Measurements from ENCODE around the gene KEL. TPM values are rescaled to one million over a fixed set of nuclear protein-coding genes. Genes with fewer than 3 reads are reported as not detected.
A peak's percentile ranks its signal among the peaks of the same experiment; 100 is the strongest.

Gene KEL
- total and polyA plus RNA-seq, 2 experiments from 2014 or later, result 8.7 to 12.8 TPM

GRCh38 chr7:142913566-142913965 is 48.6 kb downstream of the KEL start:
- no peak for TF ChIP-seq EZH2 (IDR thresholded peaks at IDR 0.05; ENCODE audit: borderline replicate concordance)
- no peak for TF ChIP-seq CTCF (IDR thresholded peaks at IDR 0.05; ENCODE audit: poor library complexity)
- no peak for TF ChIP-seq EZH2phosphoT487 (IDR thresholded peaks at IDR 0.05; ENCODE audit: low read depth, severe bottlenecking, unreplicated experiment)
- no peak overlapping the region for H3K4me2 ChIP-seq
- WGBS (ENCODE audit: low lambda C conversion rate, missing lambda C conversion rate), result 92% methylated on average over 2 of the region's 2 CpGs
- DNase-seq (ENCODE audit: low spot score), result no peak
- peaks cover 14% of the 10 kb centered on the region for H3K4me1 ChIP-seq (ENCODE audit: insufficient read depth)
- H3K79me2 ChIP-seq, result no peaks in the 10 kb centered on the region
- H4K20me1 ChIP-seq (ENCODE audit: insufficient read depth, poor library complexity, severe bottlenecking), result no peaks in the 10 kb centered on the region
- H2AFZ ChIP-seq, result no peak overlapping the region
- no peaks in the 10 kb centered on the region for H3K27me3 ChIP-seq
- H3K9me3 ChIP-seq (ENCODE audit: low read depth), result no peaks in the 10 kb centered on the region
- H3K4me3 ChIP-seq, result no peak overlapping the region
- no peak overlapping the region for H3K27ac ChIP-seq
- no peaks in the 10 kb centered on the region for H3K36me3 ChIP-seq (replicated peaks; ENCODE audit: insufficient read depth, low read depth)
- H3K9me2 ChIP-seq (replicated peaks; ENCODE audit: insufficient read depth), result no peaks in the 10 kb centered on the region

- Histone ChIP-seq H3K27me3 (no peaks in the 10 kb centered on the region), H3K4me1 (ENCODE audit: insufficient read depth) (peaks cover 14% of the 10 kb centered on the region), H3K36me3 (replicated peaks; ENCODE audit: insufficient read depth, low read depth) (no peaks in the 10 kb centered on the region), H4K20me1 (ENCODE audit: insufficient read depth, poor library complexity, severe bottlenecking) (no peaks in the 10 kb centered on the region), H2AFZ (no peak overlapping the region), H3K4me2 (no peak overlapping the region), H3K79me2 (no peaks in the 10 kb centered on the region), H3K4me3 (no peak overlapping the region), H3K9me2 (replicated peaks; ENCODE audit: insufficient read depth) (no peaks in the 10 kb centered on the region), H3K9me3 (ENCODE audit: low read depth) (no peaks in the 10 kb centered on the region), H3K27ac (no peak overlapping the region)
- no peak for DNase-seq (ENCODE audit: low spot score)
- 49% methylated on average over 3 of the region's 3 CpGs for WGBS (ENCODE audit: low lambda C conversion rate, missing lambda C conversion rate)
- TF ChIP-seq CTCF (IDR thresholded peaks at IDR 0.05; ENCODE audit: poor library complexity) (no peak), EZH2phosphoT487 (IDR thresholded peaks at IDR 0.05; ENCODE audit: low read depth, severe bottlenecking, unreplicated experiment) (no peak), EZH2 (IDR thresholded peaks at IDR 0.05; ENCODE audit: borderline replicate concordance) (no peak)
Observed at GRCh38 chr7:142913051-142913450, 49.1 kb downstream of the KEL start.

GRCh38 chr7:142910481-142910880 is 51.7 kb downstream of the KEL start:
- no peak for DNase-seq (ENCODE audit: low spot score)
- no peaks in the 10 kb centered on the region for H3K36me3 ChIP-seq (replicated peaks; ENCODE audit: insufficient read depth, low read depth)
- no peak overlapping the region for H3K4me3 ChIP-seq
- no peak for TF ChIP-seq EZH2phosphoT487 (IDR thresholded peaks at IDR 0.05; ENCODE audit: low read depth, severe bottlenecking, unreplicated experiment)
- TF ChIP-seq CTCF (IDR thresholded peaks at IDR 0.05; ENCODE audit: poor library complexity), result no peak
- no peak for TF ChIP-seq EZH2 (IDR thresholded peaks at IDR 0.05; ENCODE audit: borderline replicate concordance)
- H2AFZ ChIP-seq, result no peak overlapping the region
- 71% methylated on average over 2 of the region's 2 CpGs for WGBS (ENCODE audit: low lambda C conversion rate, missing lambda C conversion rate)
- peaks cover 14% of the 10 kb centered on the region for H3K4me1 ChIP-seq (ENCODE audit: insufficient read depth)
- no peaks in the 10 kb centered on the region for H3K27me3 ChIP-seq
- no peak overlapping the region for H3K4me2 ChIP-seq
- H3K9me2 ChIP-seq (replicated peaks; ENCODE audit: insufficient read depth), result no peaks in the 10 kb centered on the region
- no peaks in the 10 kb centered on the region for H4K20me1 ChIP-seq (ENCODE audit: insufficient read depth, poor library complexity, severe bottlenecking)
- H3K9me3 ChIP-seq (ENCODE audit: low read depth), result no peaks in the 10 kb centered on the region
- H3K27ac ChIP-seq, result peak overlapping the region; percentile 74
- H3K79me2 ChIP-seq, result no peaks in the 10 kb centered on the region

- DNase-seq (ENCODE audit: low spot score), result peak; percentile 51
- Histone ChIP-seq H3K9me3 (ENCODE audit: low read depth) (peaks cover 3% of the 10 kb centered on the region), H3K27me3 (no peaks in the 10 kb centered on the region), H2AFZ (no peak overlapping the region), H3K27ac (peak overlapping the region; percentile 84), H3K4me2 (no peak overlapping the region), H3K79me2 (no peaks in the 10 kb centered on the region), H3K4me1 (ENCODE audit: insufficient read depth) (peaks cover 14% of the 10 kb centered on the region), H3K9me2 (replicated peaks; ENCODE audit: insufficient read depth) (no peaks in the 10 kb centered on the region), H4K20me1 (ENCODE audit: insufficient read depth, poor library complexity, severe bottlenecking) (no peaks in the 10 kb centered on the region), H3K4me3 (no peak overlapping the region), H3K36me3 (replicated peaks; ENCODE audit: insufficient read depth, low read depth) (no peaks in the 10 kb centered on the region)
- no peak for TF ChIP-seq CTCF (IDR thresholded peaks at IDR 0.05; ENCODE audit: poor library complexity)
- WGBS (ENCODE audit: low lambda C conversion rate, missing lambda C conversion rate), result 58% methylated on average over 2 of the region's 2 CpGs
Observed at GRCh38 chr7:142910031-142910433, 52.1 kb downstream of the KEL start.
